Measurements from ENCODE around the gene HPS5.

Gene HPS5

GRCh38 chr11:18320617-18321016, 1.3 kb downstream of the HPS5 start:
- no peak for DNase-seq (ENCODE audit: extremely low read depth, low read depth)
- H3K4me3 ChIP-seq (replicated peaks; ENCODE audit: low read depth, low read length) = peak overlapping the region; percentile 70
- no peak for TF ChIP-seq CTCF (IDR thresholded peaks at IDR 0.05; ENCODE audit: low read depth, low read length, missing control alignments)

- no peak for DNase-seq (ENCODE audit: extremely low read depth, low read depth)
- TF ChIP-seq CTCF (IDR thresholded peaks at IDR 0.05; ENCODE audit: low read depth, low read length, missing control alignments) = no peak
- H3K4me3 ChIP-seq (replicated peaks; ENCODE audit: low read depth, low read length) = peak overlapping the region; percentile 70; the same call in 1 of the 2 replicates
Observed at GRCh38 chr11:18319914-18320313, 2.0 kb downstream of the HPS5 start.

- no peak for TF ChIP-seq CTCF (IDR thresholded peaks at IDR 0.05; ENCODE audit: low read depth, low read length, missing control alignments)
- no peak for DNase-seq (ENCODE audit: extremely low read depth, low read depth)
- H3K4me3 ChIP-seq (replicated peaks; ENCODE audit: low read depth, low read length) = no peak overlapping the region
Observed at GRCh38 chr11:18317551-18317950, 4.4 kb downstream of the HPS5 start.

- H3K4me3 ChIP-seq (replicated peaks; ENCODE audit: low read depth, low read length) = no peak overlapping the region
- TF ChIP-seq CTCF (IDR thresholded peaks at IDR 0.05; ENCODE audit: low read depth, low read length, missing control alignments) = no peak
Observed at GRCh38 chr11:18315893-18316292, 6.0 kb downstream of the HPS5 start.

GRCh38 chr11:18314784-18315523, 7.0 kb downstream of the HPS5 start:
- DNase-seq (ENCODE audit: extremely low read depth, low read depth) = no peak
- no peak overlapping the region for H3K4me3 ChIP-seq (replicated peaks; ENCODE audit: low read depth, low read length)
- no peak for TF ChIP-seq CTCF (IDR thresholded peaks at IDR 0.05; ENCODE audit: low read depth, low read length, missing control alignments)

More at GRCh38 chr11:18315893-18316292, 6.0 kb downstream of the HPS5 start:
- DNase-seq (ENCODE audit: extremely low read depth, low read depth) = no peak

- H3K4me3 ChIP-seq (replicated peaks; ENCODE audit: low read depth, low read length) = no peak overlapping the region
- DNase-seq (ENCODE audit: extremely low read depth, low read depth) = no peak
- no peak for TF ChIP-seq CTCF (IDR thresholded peaks at IDR 0.05; ENCODE audit: low read depth, low read length, missing control alignments)
Observed at GRCh38 chr11:18313965-18314763, 7.8 kb downstream of the HPS5 start.
